ELR (cell line): ENCODE data around the gene CHFR.
"Not testable (repeated sequence)": the region's sequence is repeated elsewhere in the genome, so short reads cannot be mapped to it uniquely, and the experiment has no call there.

Experiments
- DNase-seq: peaks from one replicate; pipeline ENCODE4 v3.0.0-alpha.2; 2015; ENCODE audit warnings: low read depth

Gene CHFR

GRCh38 chr12:132887513-132888351 is at the start of gene CHFR:
Gene CHFR (minus strand): TSS chr12:132887605. CDS start chr12:132887328, 277 bp downstream.
- DNase-seq = peak; percentile 97

GRCh38 chr12:132936921-132937320 is 49.5 kb upstream of the CHFR start:
- DNase-seq = not testable (repeated sequence)

GRCh38 chr12:132936163-132936562 is 48.8 kb upstream of the CHFR start:
- DNase-seq = no peak

GRCh38 chr12:132926415-132926833 is 39.0 kb upstream of the CHFR start:
- no peak for DNase-seq

- DNase-seq = no peak
These were observed 38.4 kb upstream of the CHFR start for GRCh38 chr12:132925597-132926414.

GRCh38 chr12:132924356-132924755 is 37.0 kb upstream of the CHFR start:
- no peak for DNase-seq

- no peak for DNase-seq
These were observed 36.0 kb upstream of the CHFR start for GRCh38 chr12:132923356-132923909.

GRCh38 chr12:132922676-132923075 is 35.3 kb upstream of the CHFR start:
- no peak for DNase-seq

- DNase-seq = no peak
These were observed 34.3 kb upstream of the CHFR start for GRCh38 chr12:132921685-132922084.

GRCh38 chr12:132918680-132919079 is 31.3 kb upstream of the CHFR start:
- DNase-seq = no peak

- no peak for DNase-seq
These were observed 21.6 kb upstream of the CHFR start for GRCh38 chr12:132909030-132909368.

GRCh38 chr12:132908145-132909029 is 21.0 kb upstream of the CHFR start:
- peak; percentile 97 for DNase-seq

- DNase-seq = not testable (repeated sequence)
These were observed 20.4 kb upstream of the CHFR start for GRCh38 chr12:132907789-132908144.

- DNase-seq = no peak
These were observed 19.8 kb upstream of the CHFR start for GRCh38 chr12:132907216-132907615.

- DNase-seq = peak; percentile 13
These were observed 17.4 kb upstream of the CHFR start for GRCh38 chr12:132904718-132905328.

- DNase-seq = peak; percentile 30
These were observed 11.6 kb upstream of the CHFR start for GRCh38 chr12:132899033-132899432.

- DNase-seq = no peak
These were observed 1.4 kb upstream of the CHFR start for GRCh38 chr12:132888852-132889251.

GRCh38 chr12:132886529-132887477 is 602 bp downstream of the CHFR start:
- peak; percentile 44 for DNase-seq

- DNase-seq = no peak
These were observed 5.6 kb downstream of the CHFR start for GRCh38 chr12:132881818-132882217.

GRCh38 chr12:132874620-132875019 is 12.8 kb downstream of the CHFR start:
- DNase-seq = not testable (repeated sequence)
